A549 (cell line): Measurements from ENCODE around the gene TRIO. TPM values are rescaled to one million over a fixed set of nuclear protein-coding genes. Genes with fewer than 3 reads are reported as not detected.

Experiments
- ATAC-seq, 2 experiments: fragments of 200-7000 bp in 1 of 2; fragments of >200 bp in 1 of 2; cut with Nextera tagmentation in 1 of 2; cut with Tn5 transposase in 1 of 2; 3 replicates each; pipeline versions ENCODE4 v1.8.0 to v1.9.1; 2018 to 2020; ENCODE audit warnings: mild to moderate bottlenecking in 1 of 2, moderate library complexity in 1 of 2
- CTCF ChIA-PET: fragments of 300-600 bp; sonication (Branson Sonifier 250); formaldehyde crosslinking; extraction: SDS; loops from one replicate; lab custom pipeline; 2021; ENCODE audit warnings: antibody characterized with exemption, inconsistent platforms; lab: Yijun Ruan, JAX
- POLR2A ChIA-PET: fragments of 350-600 bp; formaldehyde crosslinking; extraction: SDS; loops from one replicate; lab custom pipeline; 2021; ENCODE audit warnings: antibody characterized with exemption, inconsistent platforms; lab: Yijun Ruan, JAX
- DNase-seq, 2 experiments: peaks; one replicate each; pipeline versions ENCODE4 v3.0.0 to v3.0.0-alpha.2; 2011 to 2016; ENCODE audit warnings: low read depth in 1 of 2, low spot score in 1 of 2
- FAIRE-seq: peaks from 2 replicates; lab custom pipeline; 2011; peaks lifted over from hg19 to GRCh38; lab: Jason Lieb, UNC
- H3K27ac ChIP-seq, 2 experiments: fragments of >200 bp; sonication (Bioruptor Twin); formaldehyde crosslinking; 3 replicates each; pipeline ENCODE4 v1.5.1; 2016 to 2017
- H3K4me1 ChIP-seq: fragments of >200 bp; sonication (Bioruptor Twin); formaldehyde crosslinking; 3 replicates; pipeline ENCODE4 v1.6.1; 2016
- H3K4me2 ChIP-seq: fragments of >200 bp; sonication (Bioruptor Twin); formaldehyde crosslinking; 3 replicates; pipeline ENCODE4 v1.6.1; 2016
- H3K4me3 ChIP-seq: fragments of >200 bp; sonication (Bioruptor Twin); formaldehyde crosslinking; 3 replicates; pipeline ENCODE4 v1.5.1; 2016
- H3K9me3 ChIP-seq: fragments of >200 bp; sonication (Bioruptor Twin); formaldehyde crosslinking; 3 replicates; pipeline ENCODE4 v1.6.1; 2016
- CBX2 ChIP-seq: fragments of 200-600 bp; sonication (generic); IDR thresholded peaks from 2 replicates; pipeline ENCODE4 v1.6.1; 2016; ENCODE audit warnings: low read depth, mild to moderate bottlenecking, borderline replicate concordance
- CEBPB ChIP-seq, 2 experiments: fragments of >200 bp in 1 of 2; sonication (Bioruptor Twin) in 1 of 2; formaldehyde crosslinking in 1 of 2; IDR thresholded peaks; 2 replicates each; pipeline ENCODE4 v1.6.1; 2012 to 2016
- EHF ChIP-seq: fragments of 250-450 bp; sonication (Bioruptor Pico); IDR thresholded peaks from 2 replicates; pipeline ENCODE4 v1.5.0; 2020; ENCODE audit warnings: mild to moderate bottlenecking
- EHMT2 ChIP-seq: fragments of 200-600 bp; sonication (generic); IDR thresholded peaks from 2 replicates; pipeline ENCODE4 v1.6.1; 2016; ENCODE audit warnings: antibody characterized with exemption, low read depth, mild to moderate bottlenecking, moderate library complexity
- EP300 ChIP-seq, 2 experiments: fragments of >200 bp; sonication (Bioruptor Twin); formaldehyde crosslinking; IDR thresholded peaks; 2 replicates in 1 of 2; 3 replicates in 1 of 2; pipeline ENCODE4 v1.6.1; 2016 to 2017
- ESRRA ChIP-seq: fragments of 150-350 bp; IDR thresholded peaks from 2 replicates; pipeline ENCODE4 v1.6.1; 2014; ENCODE audit warnings: mild to moderate bottlenecking, low read length, borderline replicate concordance
- FOSL2 ChIP-seq, 2 experiments: fragments of 450-650 bp in 1 of 2; fragments of >200 bp in 1 of 2; sonication (Bioruptor Twin) in 1 of 2; formaldehyde crosslinking; IDR thresholded peaks; 2 replicates each; pipeline versions ENCODE4 v1.5.0 to v1.6.1; 2016 to 2020; ENCODE audit warnings: mild to moderate bottlenecking in 1 of 2, moderate library complexity in 1 of 2
- GATA3 ChIP-seq: IDR thresholded peaks from 2 replicates; pipeline ENCODE4 v1.6.1; 2012; ENCODE audit warnings: borderline replicate concordance
- HDAC2 ChIP-seq: fragments of 200-600 bp; sonication (generic); IDR thresholded peaks from 2 replicates; pipeline ENCODE4 v1.6.1; 2016
- HOXA7 ChIP-seq: fragments of 250-450 bp; sonication (Bioruptor Pico); IDR thresholded peaks from 2 replicates; pipeline ENCODE4 v1.5.0; 2020; ENCODE audit warnings: mild to moderate bottlenecking, moderate library complexity
- KDM1A ChIP-seq: fragments of 200-600 bp; sonication (generic); IDR thresholded peaks from 2 replicates; pipeline ENCODE4 v1.6.1; 2016; ENCODE audit warnings: low read depth, mild to moderate bottlenecking
- MAZ ChIP-seq: fragments of 150-350 bp; IDR thresholded peaks from 2 replicates; pipeline ENCODE4 v1.6.1; 2014; ENCODE audit warnings: antibody characterized with exemption, low read depth, low read length, borderline replicate concordance
- MYC ChIP-seq: IDR thresholded peaks from 2 replicates; pipeline ENCODE4 v1.6.1; 2012; ENCODE audit warnings: mild to moderate bottlenecking, inconsistent platforms, low read length, improper control_type of control experiment, borderline replicate concordance
- NFE2L2 ChIP-seq: fragments of 150-350 bp; conservative IDR thresholded peaks from 2 replicates; pipeline ENCODE4 v1.6.1; 2014; ENCODE audit warnings: low read length
- NR3C1 ChIP-seq: fragments of >200 bp; sonication (Bioruptor Twin); formaldehyde crosslinking; IDR thresholded peaks from 3 replicates; pipeline ENCODE4 v1.6.1; 2017
- POLR2A ChIP-seq: IDR thresholded peaks from 2 replicates; pipeline ENCODE4 v1.6.1; 2012; ENCODE audit warnings: mild to moderate bottlenecking, low read length
- POLR2AphosphoS2 ChIP-seq: conservative IDR thresholded peaks from 2 replicates; pipeline ENCODE4 v1.6.1; 2012; ENCODE audit warnings: low read length, improper control_type of control experiment, inconsistent platforms
- RAD21 ChIP-seq, 2 experiments: fragments of >200 bp in 1 of 2; sonication (Bioruptor Twin) in 1 of 2; formaldehyde crosslinking in 1 of 2; IDR thresholded peaks in 1 of 2; conservative IDR thresholded peaks in 1 of 2; 2 replicates in 1 of 2; 3 replicates in 1 of 2; pipeline ENCODE4 v1.6.1; 2012 to 2018; ENCODE audit warnings: inconsistent platforms in 1 of 2
- RCOR1 ChIP-seq: fragments of 150-350 bp; IDR thresholded peaks from 2 replicates; pipeline ENCODE4 v1.6.1; 2014; ENCODE audit warnings: antibody characterized with exemption, low read length, low read depth
- RFX5 ChIP-seq: fragments of 450-650 bp; IDR thresholded peaks from 2 replicates; pipeline ENCODE4 v1.7.1; 2014; ENCODE audit warnings: antibody characterized with exemption, mild to moderate bottlenecking, moderate library complexity
- SMC3 ChIP-seq: fragments of >200 bp; sonication (Bioruptor Twin); formaldehyde crosslinking; IDR thresholded peaks from 3 replicates; pipeline ENCODE4 v1.6.1; 2018; ENCODE audit warnings: inconsistent platforms
- TFCP2L1 ChIP-seq: fragments of 250-450 bp; sonication (Bioruptor Pico); IDR thresholded peaks from 2 replicates; pipeline ENCODE4 v1.5.0; 2021; ENCODE audit warnings: mild to moderate bottlenecking
- ZFP36 ChIP-seq: fragments of 450-650 bp; IDR thresholded peaks from 2 replicates; pipeline ENCODE4 v1.6.1; 2014; ENCODE audit warnings: borderline replicate concordance; ENCODE audit not compliant: partially characterized antibody
- ZNF302 ChIP-seq: fragments of 250-450 bp; sonication (Bioruptor Pico); IDR thresholded peaks from 2 replicates; pipeline ENCODE4 v1.9.0; 2021; ENCODE audit warnings: inconsistent platforms, mild to moderate bottlenecking, moderate library complexity
- WGBS: methylation state at CpG from one replicate; pipeline ENCODE4 v1.1.6; 2017; ENCODE audit errors: missing lambda C conversion rate; 5-methylcytosine and 5-hydroxymethylcytosine counted together
- polyA plus RNA-seq, 4 experiments: library from polyadenylated mRNA; depleted of rRNA in 3 of 4; stranded (reverse); fragments of >200 nt; fragmentation: RNase III in 1 of 4; extraction: RNeasy Plus Mini Kit Qiagen cat#74134 plus additional on column Dnase treatment in 1 of 4; gene quantifications; 2 replicates in 3 of 4; 3 replicates in 1 of 4; pipeline ENCODE4 v1.2.3, GENCODE V29; 2011 to 2017
- TF ChIP-seq, protein P1 (sequence below): fragments of 450-650 bp; IDR thresholded peaks from 2 replicates; pipeline ENCODE4 v1.6.1; 2014; ENCODE audit warnings: antibody characterized with exemption
- TF ChIP-seq, protein P2 (sequence below): fragments of 150-350 bp; IDR thresholded peaks from 2 replicates; pipeline ENCODE4 v1.6.1; 2014; ENCODE audit warnings: low read depth, mild to moderate bottlenecking, low read length
- TF ChIP-seq, protein P3 (sequence below): fragments of >200 bp; sonication (Bioruptor Twin); formaldehyde crosslinking; IDR thresholded peaks from 2 replicates; pipeline ENCODE4 v1.6.1; 2016

TRIO gene
- polyA plus RNA-seq, 2 of the 4 experiments (the other 2 are of a cell fraction): 47.5 to 79.0 TPM

DNA sequence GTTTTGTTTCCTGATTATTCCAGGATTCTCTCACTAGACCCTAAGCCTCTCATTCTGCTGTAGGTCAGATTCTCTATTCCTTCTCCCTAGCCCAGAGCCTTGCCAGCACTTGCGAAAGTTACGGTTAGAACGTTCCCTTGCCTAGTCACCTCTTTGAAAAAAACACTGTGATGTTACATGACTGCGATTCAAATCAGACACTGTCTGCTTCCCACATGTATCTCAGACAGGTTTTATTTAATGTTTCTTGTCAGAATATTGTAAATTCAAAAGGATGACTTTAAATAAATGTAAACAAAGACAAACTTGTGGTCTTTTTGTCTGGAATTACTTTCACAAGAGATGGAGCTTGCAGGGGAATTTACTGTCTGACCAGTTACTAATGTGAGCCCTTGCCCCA is 322.0 kb downstream of the TRIO start:
- FAIRE-seq (no peak), DNase-seq (no peak), ATAC-seq (no peak)
- H3K4me2 ChIP-seq: no peak overlapping the region
- ChIA-PET CTCF (interaction anchor here (1.0 to 1.8 kb wide), 2 partner anchors 10 to 11 kb away, joined by 3 to 7 read pairs; no protein-coding TSS in a partner anchor), POLR2A (no interaction called here)
- H3K9me3 ChIP-seq: no peaks in the 10 kb centered on the region
- H3K4me3 ChIP-seq: no peak overlapping the region
- 83% methylated on average over 4 of the region's 4 CpGs for WGBS
- peak overlapping the region in 1 of 2 experiments; percentile 24; a peak in 1 of 6 replicates for H3K27ac ChIP-seq
- peaks cover 19% of the 10 kb centered on the region for H3K4me1 ChIP-seq
- TF ChIP-seq CEBPB (IDR thresholded peaks at IDR 0.05) (no peak), ZNF302 (CRISPR knock-in tag) (no peak), RCOR1 (no peak)
- TF ChIP-seq, protein P1, sequence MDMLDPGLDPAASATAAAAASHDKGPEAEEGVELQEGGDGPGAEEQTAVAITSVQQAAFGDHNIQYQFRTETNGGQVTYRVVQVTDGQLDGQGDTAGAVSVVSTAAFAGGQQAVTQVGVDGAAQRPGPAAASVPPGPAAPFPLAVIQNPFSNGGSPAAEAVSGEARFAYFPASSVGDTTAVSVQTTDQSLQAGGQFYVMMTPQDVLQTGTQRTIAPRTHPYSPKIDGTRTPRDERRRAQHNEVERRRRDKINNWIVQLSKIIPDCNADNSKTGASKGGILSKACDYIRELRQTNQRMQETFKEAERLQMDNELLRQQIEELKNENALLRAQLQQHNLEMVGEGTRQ: no peak

DNA sequence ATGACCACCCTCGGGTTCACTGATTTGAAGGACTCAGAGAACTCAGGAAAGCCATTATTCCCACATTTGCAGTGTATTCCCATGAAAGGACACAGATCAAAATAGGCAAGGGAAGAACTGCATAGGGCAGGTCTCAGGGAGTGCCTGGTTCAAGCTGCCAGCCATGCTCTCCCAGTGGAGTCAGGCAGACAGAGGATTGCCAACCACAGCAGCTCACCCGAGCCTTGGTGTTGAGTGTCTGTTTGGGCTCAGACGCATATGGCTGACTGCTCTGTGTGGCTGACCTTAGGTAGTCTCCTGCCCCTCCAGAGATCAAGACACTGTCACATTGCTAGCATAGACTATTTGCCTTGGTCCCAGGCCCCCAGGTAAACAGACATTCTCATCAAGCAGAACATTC is 322.6 kb downstream of the TRIO start:
- FAIRE-seq: no peak
- Histone ChIP-seq H3K4me1 (peaks cover 19% of the 10 kb centered on the region), H3K9me3 (no peaks in the 10 kb centered on the region), H3K4me3 (no peak overlapping the region), H3K27ac (no peak overlapping the region), H3K4me2 (no peak overlapping the region)
- ChIA-PET CTCF (interaction anchor here (1.8 kb wide), 1 partner anchor 10 kb away, joined by 7 read pairs; no protein-coding TSS in a partner anchor), POLR2A (no interaction called here)
- ATAC-seq: no peak; a peak in 1 of 6 replicates
- TF ChIP-seq CBX2 (no peak), NR3C1 (no peak), RCOR1 (no peak), POLR2AphosphoS2 (no peak), ESRRA (no peak), SMC3 (no peak), HDAC2 (no peak), EHMT2 (no peak), HOXA7 (CRISPR knock-in tag) (no peak), NFE2L2 (no peak), FOSL2 (IDR thresholded peaks at IDR 0.05) (no peak), FOSL2 (CRISPR knock-in tag; IDR thresholded peaks at IDR 0.05) (no peak), EHF (CRISPR knock-in tag) (no peak), MAZ (no peak)
- WGBS: 96% methylated on average over 3 of the region's 3 CpGs
- no peak for DNase-seq

DNA sequence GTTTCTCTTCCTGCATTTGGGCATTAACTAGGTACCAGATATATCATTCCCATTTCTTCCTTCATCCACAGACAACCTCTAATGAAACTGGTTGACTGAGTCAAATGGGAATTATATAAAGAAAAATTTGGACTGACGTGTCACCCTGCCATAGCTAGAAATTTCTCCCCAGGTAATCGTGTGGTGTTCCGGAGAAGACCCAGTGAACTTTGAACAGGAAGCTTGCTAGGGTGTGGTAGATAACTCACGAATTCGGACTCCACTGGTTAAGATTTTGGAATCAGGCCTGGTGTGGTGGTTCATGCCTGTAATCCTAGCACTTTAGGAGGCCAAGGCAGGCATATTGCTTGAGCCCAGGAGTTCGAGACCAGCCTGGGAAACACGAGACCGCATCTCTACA is 324.1 kb downstream of the TRIO start:
- CTCF ChIA-PET: no interaction called here
- TF ChIP-seq FOSL2 (IDR thresholded peaks at IDR 0.05) (no peak), FOSL2 (CRISPR knock-in tag; IDR thresholded peaks at IDR 0.05) (no peak), RAD21 (conservative IDR thresholded peaks at IDR 0.05 in 1 of 2, IDR thresholded peaks at IDR 0.05 in 1 of 2) (no peak), ZFP36 (no peak), RFX5 (no peak), EHF (CRISPR knock-in tag) (no peak), GATA3 (no peak), TFCP2L1 (CRISPR knock-in tag) (no peak), MYC (no peak), EP300 (IDR thresholded peaks at IDR 0.05) (no peak), KDM1A (no peak), HDAC2 (no peak), POLR2A (no peak)
- TF ChIP-seq, protein P2, sequence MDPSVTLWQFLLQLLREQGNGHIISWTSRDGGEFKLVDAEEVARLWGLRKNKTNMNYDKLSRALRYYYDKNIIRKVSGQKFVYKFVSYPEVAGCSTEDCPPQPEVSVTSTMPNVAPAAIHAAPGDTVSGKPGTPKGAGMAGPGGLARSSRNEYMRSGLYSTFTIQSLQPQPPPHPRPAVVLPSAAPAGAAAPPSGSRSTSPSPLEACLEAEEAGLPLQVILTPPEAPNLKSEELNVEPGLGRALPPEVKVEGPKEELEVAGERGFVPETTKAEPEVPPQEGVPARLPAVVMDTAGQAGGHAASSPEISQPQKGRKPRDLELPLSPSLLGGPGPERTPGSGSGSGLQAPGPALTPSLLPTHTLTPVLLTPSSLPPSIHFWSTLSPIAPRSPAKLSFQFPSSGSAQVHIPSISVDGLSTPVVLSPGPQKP: no peak
- TF ChIP-seq, protein P3, sequence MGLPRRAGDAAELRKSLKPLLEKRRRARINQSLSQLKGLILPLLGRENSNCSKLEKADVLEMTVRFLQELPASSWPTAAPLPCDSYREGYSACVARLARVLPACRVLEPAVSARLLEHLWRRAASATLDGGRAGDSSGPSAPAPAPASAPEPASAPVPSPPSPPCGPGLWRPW: no peak
- ATAC-seq (no peak), FAIRE-seq (no peak), DNase-seq (no peak)
- WGBS: 83% methylated on average over 8 of the region's 8 CpGs
- H3K4me1 ChIP-seq: peaks cover 19% of the 10 kb centered on the region
- H3K4me2 ChIP-seq: no peak overlapping the region
- no peak overlapping the region for H3K4me3 ChIP-seq
- H3K9me3 ChIP-seq: no peaks in the 10 kb centered on the region
- POLR2A ChIA-PET: no interaction called here
- no peak overlapping the region for H3K27ac ChIP-seq
